HepG2 (cell line): ENCODE results near the gene PLRG1. TPM values are rescaled to one million over a fixed set of nuclear protein-coding genes. Genes with fewer than 3 reads are reported as not detected.

Experiments
- ARNT2 ChIP-seq: sonication (generic); formaldehyde crosslinking; IDR thresholded peaks from 2 replicates; pipeline ENCODE4 v1.8.0; 2022; ENCODE audit warnings: mild to moderate bottlenecking, low read depth, missing genetic modification reagents, moderate library complexity
- BRD4 ChIP-seq: sonication (generic); formaldehyde crosslinking; IDR thresholded peaks from 2 replicates; pipeline ENCODE4 v1.4.0; 2020; ENCODE audit warnings: missing genetic modification reagents
- BRF2 ChIP-seq: sonication (generic); formaldehyde crosslinking; IDR thresholded peaks from 2 replicates; pipeline ENCODE4 v1.8.1; 2022; ENCODE audit warnings: mild to moderate bottlenecking, missing genetic modification reagents
- DR1 ChIP-seq: sonication (generic); formaldehyde crosslinking; IDR thresholded peaks from 2 replicates; pipeline ENCODE4 v1.8.0; 2021; ENCODE audit warnings: mild to moderate bottlenecking, missing genetic modification reagents, inconsistent platforms
- HDAC1 ChIP-seq: sonication (generic); formaldehyde crosslinking; IDR thresholded peaks from 2 replicates; pipeline ENCODE4 v1.5.1; 2020; ENCODE audit warnings: mild to moderate bottlenecking, missing genetic modification reagents
- KAT7 ChIP-seq: IDR thresholded peaks from 2 replicates; pipeline ENCODE4 v1.6.1; 2018; ENCODE audit warnings: borderline replicate concordance, missing compliant biosample characterization
- NCOA5 ChIP-seq: sonication (generic); formaldehyde crosslinking; IDR thresholded peaks from 2 replicates; pipeline ENCODE4 v1.4.0; 2020; ENCODE audit warnings: missing genetic modification reagents
- NFE2L1 ChIP-seq: sonication (generic); formaldehyde crosslinking; IDR thresholded peaks from 2 replicates; pipeline ENCODE4 v1.4.0; 2020; ENCODE audit warnings: missing genetic modification reagents, mild to moderate bottlenecking, borderline replicate concordance
- PCBP2 ChIP-seq: fragments of 200-400 bp; formaldehyde crosslinking; optimal IDR thresholded peaks from 2 replicates; pipeline ENCODE3; 2018; ENCODE audit warnings: low read length, low read depth; ENCODE audit not compliant: poor library complexity, severe bottlenecking
- PITX1 ChIP-seq: sonication (generic); formaldehyde crosslinking; IDR thresholded peaks from 2 replicates; pipeline ENCODE4 v1.5.1; 2020; ENCODE audit warnings: mild to moderate bottlenecking, missing genetic modification reagents
- RBM22 ChIP-seq: fragments of 200-400 bp; formaldehyde crosslinking; optimal IDR thresholded peaks from 2 replicates; pipeline ENCODE3; 2017; ENCODE audit warnings: mild to moderate bottlenecking, low read length, moderate library complexity
- SIN3A ChIP-seq: IDR thresholded peaks from 2 replicates; pipeline ENCODE4 v1.6.1; 2011; ENCODE audit warnings: low read depth, mild to moderate bottlenecking, control low read depth, low read length, borderline replicate concordance
- WIZ ChIP-seq: sonication (generic); formaldehyde crosslinking; IDR thresholded peaks from 2 replicates; pipeline ENCODE4 v1.5.1; 2020; ENCODE audit warnings: mild to moderate bottlenecking, missing genetic modification reagents
- ZC3H13 ChIP-seq: sonication (generic); formaldehyde crosslinking; IDR thresholded peaks from 2 replicates; pipeline ENCODE4 v1.8.1; 2023; ENCODE audit warnings: mild to moderate bottlenecking, missing genetic modification reagents, moderate library complexity
- ZNF350 ChIP-seq: sonication (generic); formaldehyde crosslinking; IDR thresholded peaks from 2 replicates; pipeline ENCODE4 v1.4.0; 2020; ENCODE audit warnings: mild to moderate bottlenecking, low read depth, missing genetic modification reagents, borderline replicate concordance
- ZNF446 ChIP-seq: sonication (generic); formaldehyde crosslinking; IDR thresholded peaks from 2 replicates; pipeline ENCODE4 v1.5.0; 2020; ENCODE audit warnings: mild to moderate bottlenecking, missing genetic modification reagents
- ZNF556 ChIP-seq: sonication (generic); formaldehyde crosslinking; IDR thresholded peaks from 2 replicates; pipeline ENCODE4 v1.4.0; 2020; ENCODE audit warnings: mild to moderate bottlenecking, missing genetic modification reagents, borderline replicate concordance
- ZNF562 ChIP-seq: sonication (generic); formaldehyde crosslinking; IDR thresholded peaks from 2 replicates; pipeline ENCODE4 v1.8.0; 2022; ENCODE audit warnings: missing genetic modification reagents, borderline replicate concordance
- ZNF569 ChIP-seq: sonication (generic); formaldehyde crosslinking; IDR thresholded peaks from 2 replicates; pipeline ENCODE4 v1.5.0; 2020; ENCODE audit warnings: mild to moderate bottlenecking, missing genetic modification reagents, moderate library complexity, borderline replicate concordance
- ZNF646 ChIP-seq: sonication (generic); formaldehyde crosslinking; IDR thresholded peaks from 2 replicates; pipeline ENCODE4 v1.9.0; 2021; ENCODE audit warnings: mild to moderate bottlenecking, missing genetic modification reagents
- ZNF652 ChIP-seq: IDR thresholded peaks from 2 replicates; pipeline ENCODE4 v1.6.1; 2016; ENCODE audit warnings: low read depth, borderline replicate concordance
- ZNF781 ChIP-seq: sonication (generic); formaldehyde crosslinking; IDR thresholded peaks from 2 replicates; pipeline ENCODE4 v1.5.1; 2020; ENCODE audit warnings: borderline replicate concordance, mild to moderate bottlenecking, missing genetic modification reagents; ENCODE audit errors: not compliant biosample characterization
- polyA plus RNA-seq, 8 experiments: library from polyadenylated mRNA; depleted of rRNA in 3 of 8; stranded (reverse) in 7 of 8; unstranded in 1 of 8; fragments of >200 nt; fragmentation: Illumina TruSeq in 4 of 8; extraction: Trizol in 4 of 8; gene quantifications; 2 replicates each; pipeline versions ENCODE4 v1.2.1 to v1.2.3, GENCODE V29; 2011 to 2016; ENCODE audit warnings: low read depth in 4 of 8, missing spikeins in 1 of 8, mixed read lengths in 1 of 8; ENCODE audit not compliant: insufficient read depth in 1 of 8
- total RNA-seq, 5 experiments: library from RNA; depleted of rRNA; stranded (reverse); fragments of >200 nt; fragmentation: Illumina TruSeq; extraction: Trizol; gene quantifications; 2 replicates each; pipeline ENCODE4 v1.2.3, GENCODE V29; 2016; ENCODE audit warnings: low read depth in 1 of 5

PLRG1 gene
- total and polyA plus RNA-seq, 2 of the 13 experiments (the other 11 are each of a cell fraction or from before 2014, with no cell fraction given), result 77.3 to 110 TPM

- TF ChIP-seq ZNF781 (CRISPR knock-in tag) (peak; percentile 30), HDAC1 (CRISPR knock-in tag) (peak; percentile 18; the same call in 1 of the 2 replicates), DR1 (CRISPR knock-in tag) (no peak), KAT7 (no peak), PCBP2 (no peak), BRF2 (CRISPR knock-in tag) (peak; percentile 45; the same call in 1 of the 2 replicates), WIZ (CRISPR knock-in tag) (no peak), ZNF569 (CRISPR knock-in tag) (no peak), SIN3A (no peak), ZNF446 (CRISPR knock-in tag) (no peak), RBM22 (peak; percentile 91), NCOA5 (CRISPR knock-in tag) (peak; percentile 35; the same call in 1 of the 2 replicates), ZNF562 (CRISPR knock-in tag) (0 out of 2 replicates have a peak, but pooled peaks have one; percentile 38), NFE2L1 (no peak), ZNF350 (0 out of 2 replicates have a peak, but pooled peaks have one; percentile 33), BRD4 (no peak), ZC3H13 (CRISPR knock-in tag) (peak; percentile 92), ZNF556 (CRISPR knock-in tag) (0 out of 2 replicates have a peak, but pooled peaks have one; percentile 37), ARNT2 (CRISPR knock-in tag) (no peak; the same call in 1 of the 2 replicates), PITX1 (CRISPR knock-in tag) (no peak), ZNF646 (CRISPR knock-in tag) (no peak), ZNF652 (no peak)
Observed at GRCh38 chr4:154584259-154584658, 34.1 kb upstream of the PLRG1 start (continued).
